Kidney glomerular epithelial cell (primary cell): ENCODE results near the gene HACD3.

ENCODE experiments used
- DNase-seq: peaks from one replicate; lab custom pipeline; 2025; lab: John Stamatoyannopoulos, UW

Gene HACD3

GRCh38 chr15:65530318-65531111 lies at the start of gene HACD3:
HACD3 (plus strand) TSS chr15:65530463; CDS start chr15:65530632, 169 bp downstream.
- DNase-seq = peak; percentile 59

GRCh38 chr15:65484876-65485275 lies 45.4 kb upstream of the HACD3 start:
- no peak for DNase-seq

GRCh38 chr15:65494076-65494475 lies 36.2 kb upstream of the HACD3 start:
- DNase-seq = peak; percentile 11

- no peak for DNase-seq
These were observed 20.9 kb upstream of the HACD3 start for GRCh38 chr15:65509321-65509720.

GRCh38 chr15:65512189-65512588 lies 18.1 kb upstream of the HACD3 start:
- DNase-seq = no peak

- no peak for DNase-seq
These were observed 17.4 kb upstream of the HACD3 start for GRCh38 chr15:65512807-65513416.

- DNase-seq = peak; percentile 90
These were observed 13.0 kb upstream of the HACD3 start, which contains the start of gene DPP8 for GRCh38 chr15:65516997-65517865. DPP8 (minus strand) TSS chr15:65517689; CDS start chr15:65512553, 5,136 bp downstream.

GRCh38 chr15:65517866-65518207 lies 12.4 kb upstream of the HACD3 start:
- no peak for DNase-seq

GRCh38 chr15:65518633-65519285 lies 11.5 kb upstream of the HACD3 start:
- DNase-seq = no peak

- DNase-seq = no peak
These were observed 8.9 kb upstream of the HACD3 start for GRCh38 chr15:65521350-65521749.

- no peak for DNase-seq
These were observed 6.0 kb upstream of the HACD3 start for GRCh38 chr15:65524226-65524625.

- DNase-seq = peak; percentile 36
These were observed 4.6 kb upstream of the HACD3 start for GRCh38 chr15:65525622-65526021.

GRCh38 chr15:65528461-65529060 lies 1.7 kb upstream of the HACD3 start:
- no peak for DNase-seq

GRCh38 chr15:65529762-65530317 lies 423 bp upstream of the HACD3 start:
- no peak for DNase-seq

GRCh38 chr15:65532738-65533051 lies 2.4 kb downstream of the HACD3 start:
- DNase-seq = peak; percentile 6

GRCh38 chr15:65533057-65533756 lies 2.9 kb downstream of the HACD3 start:
- DNase-seq = no peak

GRCh38 chr15:65535192-65535591 lies 4.9 kb downstream of the HACD3 start:
- DNase-seq = no peak

- no peak for DNase-seq
These were observed 10.1 kb downstream of the HACD3 start for GRCh38 chr15:65540314-65540713.

GRCh38 chr15:65541231-65541820 lies 11.1 kb downstream of the HACD3 start:
- no peak for DNase-seq

- no peak for DNase-seq
These were observed 17.6 kb downstream of the HACD3 start for GRCh38 chr15:65547841-65548240.
